IPS-18a (cell line): ENCODE results near the gene GUCD1.

Source experiments
- H3K27ac ChIP-seq: one replicate; pipeline ENCODE4 v1.5.1; 2013; ENCODE audit warnings: low read length
- H3K27me3 ChIP-seq: one replicate; pipeline ENCODE4 v1.6.1; 2013; ENCODE audit warnings: mild to moderate bottlenecking, low read length; ENCODE audit not compliant: control insufficient read depth, insufficient read depth
- H3K36me3 ChIP-seq: one replicate; pipeline ENCODE4 v1.6.1; 2013; ENCODE audit warnings: low read depth, low read length; ENCODE audit not compliant: control insufficient read depth
- H3K4me1 ChIP-seq: one replicate; pipeline ENCODE4 v1.6.1; 2013; ENCODE audit warnings: low read depth, low read length; ENCODE audit not compliant: control insufficient read depth
- H3K4me3 ChIP-seq: one replicate; pipeline ENCODE4 v1.5.1; 2013; ENCODE audit warnings: low read length
- H3K9ac ChIP-seq: one replicate; pipeline ENCODE4 v1.6.1; 2013; ENCODE audit warnings: mild to moderate bottlenecking, low read length, moderate library complexity
- H3K9me3 ChIP-seq: one replicate; pipeline ENCODE4 v1.6.1; 2013; ENCODE audit warnings: low read depth, low read length; ENCODE audit not compliant: control insufficient read depth

The GUCD1 gene

DNA sequence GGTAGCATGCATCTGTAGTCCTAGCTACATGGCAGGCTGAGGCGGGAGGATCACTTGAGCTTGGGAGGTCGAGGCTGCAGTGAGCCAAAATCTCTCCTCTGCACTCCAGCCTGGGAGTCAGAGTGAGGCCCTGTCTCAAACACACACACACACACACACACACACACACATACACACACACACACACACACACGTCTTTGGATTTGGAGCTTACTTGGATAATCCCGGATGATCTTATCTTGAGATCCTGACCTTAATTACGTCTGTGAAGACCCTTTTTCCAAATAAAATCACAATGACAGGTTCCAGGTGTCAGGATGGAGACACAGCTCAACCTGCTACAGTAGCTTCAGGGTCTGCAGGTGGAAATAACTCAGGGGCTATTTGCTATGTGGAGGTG, 58.7 kb downstream of the GUCD1 start:
- H3K4me1 ChIP-seq: no peaks in the 10 kb centered on the region
- no peaks in the 10 kb centered on the region for H3K36me3 ChIP-seq
- no peak overlapping the region for H3K9ac ChIP-seq
- H3K27me3 ChIP-seq: peaks cover 53% of the 10 kb centered on the region
- H3K27ac ChIP-seq: no peak overlapping the region
- H3K4me3 ChIP-seq: no peak overlapping the region
- H3K9me3 ChIP-seq: no peaks in the 10 kb centered on the region

DNA sequence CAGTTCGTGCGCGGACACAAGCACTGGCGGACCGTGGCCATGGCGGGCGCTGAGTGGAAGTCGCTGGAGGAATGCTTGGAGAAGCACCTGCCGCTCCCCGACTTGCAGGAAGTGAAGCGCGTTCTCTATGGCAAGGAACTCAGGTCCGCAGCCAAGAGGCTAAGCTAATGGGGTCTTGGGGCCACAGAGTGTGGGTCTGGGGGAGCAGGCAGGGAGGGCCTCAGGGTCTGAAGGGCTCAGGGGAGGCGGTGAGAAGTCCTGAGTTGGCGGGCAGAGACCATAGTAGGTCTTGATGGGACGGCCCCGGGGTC, 59.6 kb downstream of the GUCD1 start:
- Histone ChIP-seq H3K9me3 (no peaks in the 10 kb centered on the region), H3K4me3 (no peak overlapping the region), H3K36me3 (no peaks in the 10 kb centered on the region), H3K9ac (no peak overlapping the region), H3K27ac (no peak overlapping the region), H3K4me1 (no peaks in the 10 kb centered on the region), H3K27me3 (peaks cover 53% of the 10 kb centered on the region)

DNA sequence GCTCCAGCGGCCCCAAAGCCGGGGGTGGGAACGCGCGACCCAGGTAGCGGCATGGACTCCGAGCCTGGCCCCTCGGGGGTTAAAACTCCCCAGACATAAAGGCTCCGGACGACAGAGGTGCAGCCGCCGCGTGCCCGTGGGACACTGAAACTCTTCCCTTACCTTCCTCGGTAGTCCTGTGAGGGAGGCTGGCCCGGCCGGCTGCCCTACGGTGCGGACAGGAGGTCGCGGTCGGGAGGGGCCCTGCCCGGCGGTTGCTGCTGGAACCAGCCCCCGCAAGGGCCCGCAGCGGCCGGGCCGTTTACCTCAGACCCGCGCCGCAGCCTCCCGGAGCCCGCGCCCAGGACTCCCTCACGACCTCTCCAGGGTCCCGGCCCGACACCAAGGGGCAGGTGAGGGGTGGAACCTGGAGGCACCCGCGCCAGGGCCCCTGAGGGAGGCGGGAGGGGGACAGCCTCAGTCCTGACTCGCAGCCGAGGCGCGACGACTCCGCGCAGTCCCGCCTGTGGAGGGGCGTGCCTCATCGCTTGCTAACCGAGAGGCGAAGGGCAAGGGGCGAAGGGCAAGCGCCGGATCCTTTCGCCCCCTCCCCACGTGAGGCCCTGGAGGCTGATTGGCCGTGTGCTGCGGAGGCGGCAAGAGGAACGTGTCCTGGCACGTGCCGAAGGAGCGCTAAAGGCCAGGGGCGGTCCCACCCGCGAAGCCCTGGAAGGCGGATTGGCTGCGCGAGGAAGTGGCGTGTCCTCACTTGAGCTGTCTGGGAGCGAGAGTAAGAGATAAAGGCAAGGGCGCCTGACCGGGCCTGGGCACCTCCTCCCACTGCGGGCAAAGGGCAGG, 60.2 kb downstream of the GUCD1 start, which contains the start of gene UPB1:
UPB1 (plus strand) TSS at position 805 of the 837 bp plus-strand sequence. CDS start 72 bp downstream, outside the sequence.
- peak within 1 kb of the TSS; percentile 51 for H3K4me3 ChIP-seq
- H3K4me1 ChIP-seq: no peaks in the 10 kb centered on the region
- no peak within 1 kb of the TSS for H3K27ac ChIP-seq
- H3K27me3 ChIP-seq: peaks cover 53% of the 10 kb centered on the region
- no peaks in the 10 kb centered on the region for H3K36me3 ChIP-seq
- no peak within 1 kb of the TSS for H3K9ac ChIP-seq
- no peaks in the 10 kb centered on the region for H3K9me3 ChIP-seq

DNA sequence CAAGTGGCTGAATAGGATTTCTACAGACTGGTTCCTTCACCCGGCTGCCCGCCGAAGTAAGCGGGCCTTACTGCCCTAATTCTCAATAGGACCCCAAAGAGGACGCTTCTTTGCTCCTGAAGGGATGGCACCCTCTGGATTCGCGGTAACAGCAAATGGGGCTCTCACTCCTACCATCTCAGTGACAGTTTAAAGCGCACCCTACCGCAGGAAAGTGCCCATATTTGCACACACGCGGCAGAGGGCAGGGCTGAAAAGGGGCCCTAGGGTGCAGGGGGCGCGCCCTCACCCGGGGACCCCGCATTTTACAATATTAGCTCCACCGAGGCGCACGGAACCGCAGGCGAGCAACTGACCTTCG, 60.8 kb downstream of the GUCD1 start:
- Histone ChIP-seq H3K4me3 (peak overlapping the region; percentile 51), H3K9me3 (no peaks in the 10 kb centered on the region), H3K27me3 (peaks cover 53% of the 10 kb centered on the region), H3K9ac (no peak overlapping the region), H3K36me3 (no peaks in the 10 kb centered on the region), H3K4me1 (no peaks in the 10 kb centered on the region), H3K27ac (no peak overlapping the region)

DNA sequence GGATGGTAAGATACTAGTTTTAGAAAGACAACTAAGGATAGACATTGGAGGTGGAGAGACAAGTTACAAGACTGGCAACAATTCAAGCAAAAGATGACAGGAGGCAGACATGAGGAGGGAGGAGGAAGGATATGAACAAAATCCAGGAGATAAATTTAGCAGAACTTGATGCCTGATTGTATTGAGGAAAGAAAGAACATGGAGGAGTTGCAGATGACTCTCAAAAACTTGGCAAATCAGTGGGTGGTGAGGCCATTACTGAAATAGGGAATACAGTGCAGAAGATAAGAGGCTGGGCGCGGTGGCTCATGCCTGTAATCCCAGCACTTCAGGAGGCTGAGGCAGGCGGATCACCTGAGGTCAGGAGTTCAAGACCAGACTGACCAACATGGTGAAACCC, 62.5 kb downstream of the GUCD1 start:
- Histone ChIP-seq H3K9me3 (no peaks in the 10 kb centered on the region), H3K4me1 (no peaks in the 10 kb centered on the region), H3K9ac (no peak overlapping the region), H3K4me3 (no peak overlapping the region), H3K27ac (no peak overlapping the region), H3K27me3 (peaks cover 53% of the 10 kb centered on the region), H3K36me3 (no peaks in the 10 kb centered on the region)
